MCF 10A (cell line): ENCODE data around the gene NUP155. TPM values are rescaled to one million over a fixed set of nuclear protein-coding genes. Genes with fewer than 3 reads are reported as not detected.

Source experiments
- BruUV-seq: library from RNA; stranded (reverse); fragments of 400-500 nt; replicated peaks from 2 replicates; lab custom pipeline; 2021; lab: Mats Ljungman, UMichigan
- CTCF ChIA-PET: fragments of 300-600 bp; sonication (Branson Sonifier 250); formaldehyde crosslinking; extraction: SDS; loops from one replicate; lab custom pipeline; 2021; ENCODE audit warnings: antibody characterized with exemption, inconsistent platforms; lab: Yijun Ruan, JAX
- POLR2A ChIA-PET: fragments of 300-600, 350-650 bp; sonication (Branson Sonifier 250); formaldehyde crosslinking; extraction: SDS; loops from one replicate; lab custom pipeline; 2020; ENCODE audit warnings: antibody characterized with exemption, inconsistent platforms; lab: Yijun Ruan, JAX
- DNase-seq: peaks from one replicate; pipeline ENCODE4 v3.0.0-alpha.2; 2018; ENCODE audit not compliant: unreplicated experiment
- H3K27ac Mint-ChIP-seq: one replicate; pipeline ENCODE4 v1.8.0; 2022; ENCODE audit warnings: mild to moderate bottlenecking, low read depth, mixed read lengths; ENCODE audit not compliant: unreplicated experiment
- H3K27me3 Mint-ChIP-seq: one replicate; pipeline ENCODE4 v1.8.0; 2022; ENCODE audit warnings: mixed read lengths; ENCODE audit not compliant: insufficient read depth, unreplicated experiment
- H3K36me3 Mint-ChIP-seq: one replicate; pipeline ENCODE4 v1.8.0; 2022; ENCODE audit warnings: mild to moderate bottlenecking, moderate library complexity, mixed read lengths; ENCODE audit not compliant: insufficient read depth, unreplicated experiment
- H3K4me1 Mint-ChIP-seq: one replicate; pipeline ENCODE4 v1.8.0; 2022; ENCODE audit warnings: mixed read lengths; ENCODE audit not compliant: insufficient read depth, unreplicated experiment
- H3K4me3 Mint-ChIP-seq: one replicate; pipeline ENCODE4 v1.8.0; 2022; ENCODE audit warnings: mild to moderate bottlenecking, moderate library complexity, mixed read lengths; ENCODE audit not compliant: unreplicated experiment
- H3K9me3 Mint-ChIP-seq: one replicate; pipeline ENCODE4 v1.8.0; 2022; ENCODE audit warnings: mixed read lengths; ENCODE audit not compliant: unreplicated experiment
- intact Hi-C: fragments of 100-400 bp; cut with micrococcal nuclease; formaldehyde crosslinking; loops from 2 replicates; pipeline ENCODE4 v1.14.1; 2022
- total RNA-seq: library from RNA; stranded (reverse); gene quantifications from 2 replicates; pipeline ENCODE4 v1.2.3, GENCODE V29; 2022
- TF ChIP-seq, protein P1 (sequence below): fragments of 200-600 bp; IDR thresholded peaks from one replicate; pipeline ENCODE4 v1.8.0; 2022; ENCODE audit warnings: antibody characterized with exemption, mild to moderate bottlenecking; ENCODE audit not compliant: unreplicated experiment

Gene NUP155
- total RNA-seq, 1 experiment from 2014 or later: 32.0 TPM

- CTCF ChIA-PET: no interaction called here
- POLR2A ChIA-PET: interaction anchor here (1.2 kb wide), 1 partner anchor 25 kb away, joined by 3 read pairs; no protein-coding TSS in a partner anchor
- Mint-ChIP-seq H3K27ac (no peak overlapping the region), H3K9me3 (no peaks in the 10 kb centered on the region), H3K4me3 (no peak overlapping the region), H3K36me3 (peaks cover 84% of the 10 kb centered on the region), H3K27me3 (no peaks in the 10 kb centered on the region), H3K4me1 (no peaks in the 10 kb centered on the region)
- intact Hi-C loops: no loop called here
- BruUV-seq: no TSS peak
- TF ChIP-seq, protein P1, sequence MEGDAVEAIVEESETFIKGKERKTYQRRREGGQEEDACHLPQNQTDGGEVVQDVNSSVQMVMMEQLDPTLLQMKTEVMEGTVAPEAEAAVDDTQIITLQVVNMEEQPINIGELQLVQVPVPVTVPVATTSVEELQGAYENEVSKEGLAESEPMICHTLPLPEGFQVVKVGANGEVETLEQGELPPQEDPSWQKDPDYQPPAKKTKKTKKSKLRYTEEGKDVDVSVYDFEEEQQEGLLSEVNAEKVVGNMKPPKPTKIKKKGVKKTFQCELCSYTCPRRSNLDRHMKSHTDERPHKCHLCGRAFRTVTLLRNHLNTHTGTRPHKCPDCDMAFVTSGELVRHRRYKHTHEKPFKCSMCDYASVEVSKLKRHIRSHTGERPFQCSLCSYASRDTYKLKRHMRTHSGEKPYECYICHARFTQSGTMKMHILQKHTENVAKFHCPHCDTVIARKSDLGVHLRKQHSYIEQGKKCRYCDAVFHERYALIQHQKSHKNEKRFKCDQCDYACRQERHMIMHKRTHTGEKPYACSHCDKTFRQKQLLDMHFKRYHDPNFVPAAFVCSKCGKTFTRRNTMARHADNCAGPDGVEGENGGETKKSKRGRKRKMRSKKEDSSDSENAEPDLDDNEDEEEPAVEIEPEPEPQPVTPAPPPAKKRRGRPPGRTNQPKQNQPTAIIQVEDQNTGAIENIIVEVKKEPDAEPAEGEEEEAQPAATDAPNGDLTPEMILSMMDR: no peak
- no peak for DNase-seq
Measured at GRCh38 chr5:37326536-37326935, 44.4 kb downstream of the NUP155 start.

DNA sequence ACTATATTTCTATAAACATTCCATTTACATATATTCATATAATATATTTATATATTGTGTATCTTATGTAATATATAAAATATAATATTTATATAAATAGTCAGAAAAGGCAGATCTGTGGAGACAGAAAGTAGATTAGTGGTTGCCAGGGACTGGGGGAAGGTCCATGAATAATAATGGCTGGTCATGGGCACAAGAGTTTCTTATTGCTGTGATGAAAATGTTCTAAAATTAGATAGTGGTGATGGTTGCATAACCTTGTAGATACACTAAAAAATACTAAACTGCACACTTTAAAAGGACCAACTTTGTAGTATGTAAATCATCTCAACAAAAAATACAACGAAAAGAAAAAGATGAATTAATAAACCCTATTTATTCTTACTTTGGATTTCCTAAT lies 47.3 kb downstream of the NUP155 start:
- no peak for DNase-seq
- Mint-ChIP-seq H3K36me3 (peaks cover 92% of the 10 kb centered on the region), H3K9me3 (no peaks in the 10 kb centered on the region), H3K4me3 (no peak overlapping the region), H3K27ac (no peak overlapping the region), H3K4me1 (no peaks in the 10 kb centered on the region), H3K27me3 (no peaks in the 10 kb centered on the region)
- intact Hi-C loops: no loop called here
- TF ChIP-seq, protein P1: no peak
- ChIA-PET CTCF (no interaction called here), POLR2A (no interaction called here)
- BruUV-seq: no TSS peak

- no peaks in the 10 kb centered on the region for H3K4me1 Mint-ChIP-seq
- TF ChIP-seq, protein P1: no peak
- ChIA-PET POLR2A (no interaction called here), CTCF (interaction anchor here (0.6 kb wide), 1 partner anchor 55 kb away, joined by 3 read pairs; no protein-coding TSS in a partner anchor)
- no peak for DNase-seq
- H3K9me3 Mint-ChIP-seq: no peaks in the 10 kb centered on the region
- no TSS peak for BruUV-seq
- intact Hi-C loops: no loop called here
- peaks cover 92% of the 10 kb centered on the region for H3K36me3 Mint-ChIP-seq
- H3K4me3 Mint-ChIP-seq: no peak overlapping the region
- no peaks in the 10 kb centered on the region for H3K27me3 Mint-ChIP-seq
- H3K27ac Mint-ChIP-seq: no peak overlapping the region
Measured at GRCh38 chr5:37319037-37319782, 51.7 kb downstream of the NUP155 start.

DNA sequence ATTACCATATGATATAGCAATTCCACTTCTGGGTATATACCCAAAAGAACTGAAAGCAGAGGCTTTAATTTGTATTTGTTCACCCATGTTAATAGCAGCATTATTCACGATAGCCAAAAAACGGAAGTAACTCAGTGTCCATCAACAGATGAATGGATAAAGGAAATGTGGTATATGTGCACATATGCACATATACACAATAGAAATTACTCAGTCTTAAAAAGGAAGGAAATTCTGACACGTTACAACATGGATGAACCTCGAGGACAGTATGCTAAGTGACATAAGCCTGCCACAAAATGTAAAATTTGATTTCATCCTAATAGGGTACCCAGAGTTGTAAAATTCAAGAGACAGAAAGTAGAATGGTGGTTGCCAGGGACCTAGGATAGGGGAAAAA lies 54.9 kb downstream of the NUP155 start:
- H3K4me1 Mint-ChIP-seq: no peaks in the 10 kb centered on the region
- BruUV-seq: no TSS peak
- H3K27me3 Mint-ChIP-seq: no peaks in the 10 kb centered on the region
- intact Hi-C loops: no loop called here
- no peaks in the 10 kb centered on the region for H3K9me3 Mint-ChIP-seq
- no peak overlapping the region for H3K27ac Mint-ChIP-seq
- DNase-seq: no peak
- TF ChIP-seq, protein P1: no peak
- H3K36me3 Mint-ChIP-seq: peaks cover 97% of the 10 kb centered on the region
- POLR2A ChIA-PET: no interaction called here
- no peak overlapping the region for H3K4me3 Mint-ChIP-seq
- CTCF ChIA-PET: interaction anchor here (0.7 kb wide), 2 partner anchors 64 to 152 kb away, joined by 3 read pairs; no protein-coding TSS in a partner anchor
